ENCODE data around the gene JAM2. TPM values are rescaled to one million over a fixed set of nuclear protein-coding genes. Genes with fewer than 3 reads are reported as not detected.
"Not testable (repeated sequence)": the region's sequence is repeated elsewhere in the genome, so short reads cannot be mapped to it uniquely, and the experiment has no call there.

JAM2 gene
- polyA plus RNA-seq, 4 donors: 0.27 to 13.3 (median 6.3) TPM; not detected in 1

DNA sequence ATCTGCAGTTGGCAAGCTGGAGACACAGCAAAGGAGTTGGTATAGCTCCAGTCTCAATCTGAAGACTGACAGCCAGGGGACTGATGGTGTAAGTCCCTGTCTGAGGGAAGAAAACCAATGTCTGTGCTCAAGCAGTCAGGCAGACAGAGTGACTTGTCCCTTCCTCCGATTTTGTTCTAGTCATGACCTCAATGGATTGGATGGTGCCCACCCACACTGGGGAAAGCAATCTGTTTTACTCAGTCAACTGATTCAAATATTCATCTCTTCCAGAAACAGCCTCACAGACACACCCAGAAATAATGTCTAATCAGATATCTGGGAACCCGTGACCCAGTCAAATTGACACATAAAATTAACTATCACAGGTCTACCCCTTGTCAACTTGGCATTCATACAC is 19.9 kb upstream of the JAM2 start:
- Histone ChIP-seq H3K27me3 (ENCODE audit: control insufficient read depth in 3 of 3, insufficient read depth in 3 of 3, low read length in 3 of 3) (peaks cover 0 to 2% (median 0%) of the 10 kb centered on the region in 3 donors), H3K4me3 (ENCODE audit: low read depth in 1 of 3, low read length in 3 of 3) (no peak overlapping the region), H3K27ac (ENCODE audit: low read depth in 1 of 3, low read length in 2 of 3) (no peak overlapping the region), H3K9me3 (ENCODE audit: control insufficient read depth in 2 of 2, insufficient read depth in 1 of 2, low read depth in 1 of 2, low read length in 1 of 2) (no peaks in the 10 kb centered on the region), H3K4me1 (ENCODE audit: control insufficient read depth in 3 of 3, insufficient read depth in 2 of 3, low read depth in 1 of 3, low read length in 2 of 3) (no peaks in the 10 kb centered on the region), H3K36me3 (ENCODE audit: control insufficient read depth in 3 of 3, insufficient read depth in 2 of 3, low read depth in 1 of 3, low read length in 3 of 3) (no peaks in the 10 kb centered on the region)
- DNase-seq (no peak), FAIRE-seq (no peak)
- WGBS, 3 donors: 48 to 79% (median 55%) methylated on average over 2 of the region's 2 CpGs

DNA sequence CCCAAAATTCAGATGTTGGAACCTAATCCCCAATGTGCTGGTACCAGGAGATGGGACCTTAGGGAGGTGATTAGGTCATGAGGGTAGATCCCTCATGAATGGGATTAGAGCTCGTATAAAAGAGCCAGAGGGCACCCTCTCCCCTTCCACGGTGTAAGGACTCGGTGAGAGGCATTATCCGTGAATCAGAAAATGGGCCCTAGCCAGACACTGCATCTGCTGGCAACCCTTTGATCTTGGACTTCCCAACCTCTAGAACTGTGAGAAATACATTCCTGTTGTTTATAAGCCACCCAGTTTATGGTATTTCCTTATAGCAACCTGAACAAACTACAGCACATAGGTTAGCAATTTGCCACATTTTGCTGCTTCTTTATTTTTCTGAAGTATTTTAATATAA is 14.5 kb upstream of the JAM2 start:
- FAIRE-seq (no peak), DNase-seq (no peak)
- Histone ChIP-seq H3K4me1 (ENCODE audit: control insufficient read depth in 3 of 3, insufficient read depth in 2 of 3, low read depth in 1 of 3, low read length in 2 of 3) (no peaks in the 10 kb centered on the region), H3K4me3 (ENCODE audit: low read depth in 1 of 3, low read length in 3 of 3) (no peak overlapping the region), H3K9me3 (ENCODE audit: control insufficient read depth in 2 of 2, insufficient read depth in 1 of 2, low read depth in 1 of 2, low read length in 1 of 2) (no peaks in the 10 kb centered on the region), H3K27me3 (ENCODE audit: control insufficient read depth in 3 of 3, insufficient read depth in 3 of 3, low read length in 3 of 3) (no peaks in the 10 kb centered on the region), H3K36me3 (ENCODE audit: control insufficient read depth in 3 of 3, insufficient read depth in 2 of 3, low read depth in 1 of 3, low read length in 3 of 3) (no peaks in the 10 kb centered on the region), H3K27ac (ENCODE audit: low read depth in 1 of 3, low read length in 2 of 3) (no peak overlapping the region)
- 72 to 88% (median 87%) methylated on average over 4 of the region's 4 CpGs for WGBS, 3 donors

DNA sequence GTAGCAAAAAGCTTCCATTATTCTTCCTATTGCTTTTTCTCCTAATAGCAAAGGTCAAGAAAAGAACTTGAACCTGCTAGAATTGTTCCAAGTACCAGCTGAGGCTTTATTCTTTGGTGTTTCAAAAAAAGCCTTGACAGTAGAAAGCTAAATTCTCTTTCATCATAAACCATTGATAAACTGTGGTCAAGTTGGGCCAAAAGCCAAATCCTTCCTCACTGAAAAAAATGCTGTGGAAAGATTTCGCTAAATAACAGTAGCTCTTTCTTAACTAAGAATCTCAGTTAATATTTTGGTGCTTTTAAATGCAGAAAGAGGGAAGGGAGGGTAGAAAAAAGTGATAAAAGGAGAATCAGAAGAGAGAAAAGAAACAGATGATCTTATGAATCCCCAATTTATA is 14.0 kb upstream of the JAM2 start:
- H3K4me1 ChIP-seq (ENCODE audit: control insufficient read depth in 3 of 3, insufficient read depth in 2 of 3, low read depth in 1 of 3, low read length in 2 of 3): no peaks in the 10 kb centered on the region
- WGBS, 3 donors: 68 to 93% (median 82%) methylated on average over 1 of the region's 1 CpG
- no peak overlapping the region for H3K27ac ChIP-seq (ENCODE audit: low read depth in 1 of 3, low read length in 2 of 3)
- H3K27me3 ChIP-seq (ENCODE audit: control insufficient read depth in 3 of 3, insufficient read depth in 3 of 3, low read length in 3 of 3): no peaks in the 10 kb centered on the region
- H3K9me3 ChIP-seq (ENCODE audit: control insufficient read depth in 2 of 2, insufficient read depth in 1 of 2, low read depth in 1 of 2, low read length in 1 of 2): no peaks in the 10 kb centered on the region
- FAIRE-seq (no peak), DNase-seq (no peak)
- H3K4me3 ChIP-seq (ENCODE audit: low read depth in 1 of 3, low read length in 3 of 3): no peak overlapping the region
- H3K36me3 ChIP-seq (ENCODE audit: control insufficient read depth in 3 of 3, insufficient read depth in 2 of 3, low read depth in 1 of 3, low read length in 3 of 3): no peaks in the 10 kb centered on the region

DNA sequence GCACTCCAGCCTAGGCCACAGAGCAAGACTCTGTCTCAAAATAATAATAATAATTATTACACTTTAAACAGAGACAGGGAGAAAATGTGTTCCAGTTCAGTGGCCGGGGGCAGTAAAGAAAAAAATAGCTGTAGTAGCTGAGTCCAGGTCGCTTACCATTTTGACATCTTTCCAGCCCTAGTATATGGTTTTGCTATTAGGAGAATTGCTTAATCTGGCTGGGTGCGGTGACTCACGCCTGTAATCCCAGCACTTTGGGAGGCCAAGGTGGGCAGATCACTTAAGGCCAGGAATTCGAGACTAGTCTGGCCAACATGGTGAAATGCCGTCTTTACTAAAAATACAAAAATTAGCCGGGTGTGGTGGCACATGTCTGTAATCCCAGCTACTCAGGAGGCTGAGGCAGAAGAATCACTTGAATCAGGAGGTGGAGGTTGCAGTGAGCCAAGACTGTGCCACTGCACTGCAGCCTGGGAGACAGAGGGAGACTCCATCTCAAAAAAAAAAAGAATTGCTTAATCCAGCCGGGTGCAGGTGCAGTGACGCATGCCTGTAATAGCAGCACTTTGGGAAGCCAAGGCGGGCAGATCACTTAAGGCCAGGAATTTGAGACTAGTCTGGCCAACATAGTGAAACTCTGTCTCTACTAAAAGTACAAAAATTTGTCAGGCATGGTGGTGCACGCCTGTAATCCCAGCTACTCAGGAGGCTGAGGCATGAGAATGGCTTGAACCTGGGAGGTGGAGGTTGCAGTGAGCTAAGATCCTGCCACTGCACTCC is 13.1 kb upstream of the JAM2 start:
- not testable (repeated sequence) for H3K4me1 ChIP-seq (ENCODE audit: control insufficient read depth in 3 of 3, insufficient read depth in 2 of 3, low read depth in 1 of 3, low read length in 2 of 3); H3K36me3 ChIP-seq (ENCODE audit: control insufficient read depth in 3 of 3, insufficient read depth in 2 of 3, low read depth in 1 of 3, low read length in 3 of 3); H3K9me3 ChIP-seq (ENCODE audit: control insufficient read depth in 2 of 2, insufficient read depth in 1 of 2, low read depth in 1 of 2, low read length in 1 of 2); FAIRE-seq; H3K4me3 ChIP-seq (ENCODE audit: low read depth in 1 of 3, low read length in 3 of 3); H3K27ac ChIP-seq (ENCODE audit: low read depth in 1 of 3, low read length in 2 of 3); H3K27me3 ChIP-seq (ENCODE audit: control insufficient read depth in 3 of 3, insufficient read depth in 3 of 3, low read length in 3 of 3); DNase-seq
- WGBS, 3 donors: 89 to 93% (median 92%) methylated on average over 11 of the region's 11 CpGs

DNA sequence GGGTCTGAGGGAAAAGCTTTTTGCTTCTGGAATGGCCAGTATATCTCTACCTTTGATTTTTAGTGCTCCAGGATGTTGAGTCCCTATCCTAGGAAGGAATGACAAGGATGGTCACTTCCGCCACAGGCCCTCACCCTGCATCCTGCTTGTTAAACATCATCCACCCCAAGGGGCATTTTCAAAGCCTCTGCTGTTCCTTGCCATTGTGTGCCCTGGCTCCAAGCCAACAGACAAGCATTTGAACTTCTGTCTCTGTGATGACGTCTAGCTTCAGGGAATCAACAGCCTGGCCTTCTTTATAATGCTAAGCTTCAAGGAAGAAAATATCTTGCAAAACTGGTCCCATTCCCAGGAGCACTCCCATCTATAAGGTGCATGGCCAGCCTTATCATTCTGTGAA is 12.3 kb upstream of the JAM2 start:
- 49 to 59% (median 53%) methylated on average over 2 of the region's 2 CpGs for WGBS, 3 donors
- DNase-seq: peak; percentile 6 to 8
- Histone ChIP-seq H3K9me3 (ENCODE audit: control insufficient read depth in 2 of 2, insufficient read depth in 1 of 2, low read depth in 1 of 2, low read length in 1 of 2) (no peaks in the 10 kb centered on the region), H3K4me3 (ENCODE audit: low read depth in 1 of 3, low read length in 3 of 3) (no peak overlapping the region), H3K27ac (ENCODE audit: low read depth in 1 of 3, low read length in 2 of 3) (no peak overlapping the region), H3K4me1 (ENCODE audit: control insufficient read depth in 3 of 3, insufficient read depth in 2 of 3, low read depth in 1 of 3, low read length in 2 of 3) (no peaks in the 10 kb centered on the region), H3K36me3 (ENCODE audit: control insufficient read depth in 3 of 3, insufficient read depth in 2 of 3, low read depth in 1 of 3, low read length in 3 of 3) (no peaks in the 10 kb centered on the region), H3K27me3 (ENCODE audit: control insufficient read depth in 3 of 3, insufficient read depth in 3 of 3, low read length in 3 of 3) (no peaks in the 10 kb centered on the region)
- FAIRE-seq: no peak

GRCh38 chr21:25632296-25632695 is 6.8 kb upstream of the JAM2 start:
- Histone ChIP-seq H3K9me3 (ENCODE audit: control insufficient read depth in 2 of 2, insufficient read depth in 1 of 2, low read depth in 1 of 2, low read length in 1 of 2) (no peaks in the 10 kb centered on the region), H3K27me3 (ENCODE audit: control insufficient read depth in 3 of 3, insufficient read depth in 3 of 3, low read length in 3 of 3) (no peaks in the 10 kb centered on the region), H3K36me3 (ENCODE audit: control insufficient read depth in 3 of 3, insufficient read depth in 2 of 3, low read depth in 1 of 3, low read length in 3 of 3) (no peaks in the 10 kb centered on the region), H3K4me3 (ENCODE audit: low read depth in 1 of 3, low read length in 3 of 3) (no peak overlapping the region), H3K4me1 (ENCODE audit: control insufficient read depth in 3 of 3, insufficient read depth in 2 of 3, low read depth in 1 of 3, low read length in 2 of 3) (no peaks in the 10 kb centered on the region), H3K27ac (ENCODE audit: low read depth in 1 of 3, low read length in 2 of 3) (no peak overlapping the region)
- 87 to 97% (median 96%) methylated on average over 2 of the region's 2 CpGs for WGBS, 3 donors
- DNase-seq (no peak), FAIRE-seq (no peak)

DNA sequence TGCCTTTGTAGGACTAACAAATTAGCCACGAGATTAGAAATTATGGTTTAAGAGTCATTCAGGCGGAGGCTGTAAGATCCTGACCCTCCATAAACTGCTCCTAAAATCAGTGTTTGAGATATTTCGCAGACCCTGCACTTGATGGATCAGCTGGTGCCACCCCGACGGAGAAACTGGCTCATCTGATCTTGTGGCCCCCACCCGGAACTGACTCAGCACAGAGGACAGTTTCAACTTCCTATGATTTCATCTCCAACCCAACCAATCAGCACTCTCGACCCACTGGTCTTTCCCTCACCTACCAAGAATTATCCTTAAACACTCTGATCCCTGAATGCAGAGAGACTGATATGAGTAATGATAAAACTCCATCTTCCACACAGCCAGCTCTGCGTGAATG is 3.7 kb upstream of the JAM2 start:
- Histone ChIP-seq H3K27me3 (ENCODE audit: control insufficient read depth in 3 of 3, insufficient read depth in 3 of 3, low read length in 3 of 3) (peaks cover 0 to 22% (median 3%) of the 10 kb centered on the region in 3 donors), H3K36me3 (ENCODE audit: control insufficient read depth in 3 of 3, insufficient read depth in 2 of 3, low read depth in 1 of 3, low read length in 3 of 3) (no peaks in the 10 kb centered on the region), H3K27ac (ENCODE audit: low read depth in 1 of 3, low read length in 2 of 3) (no peak overlapping the region), H3K4me1 (ENCODE audit: control insufficient read depth in 3 of 3, insufficient read depth in 2 of 3, low read depth in 1 of 3, low read length in 2 of 3) (no peaks in the 10 kb centered on the region), H3K4me3 (ENCODE audit: low read depth in 1 of 3, low read length in 3 of 3) (no peak overlapping the region), H3K9me3 (ENCODE audit: control insufficient read depth in 2 of 2, insufficient read depth in 1 of 2, low read depth in 1 of 2, low read length in 1 of 2) (no peaks in the 10 kb centered on the region)
- 68 to 73% (median 69%) methylated on average over 8 of the region's 8 CpGs for WGBS, 3 donors
- DNase-seq (no peak), FAIRE-seq (no peak)

GRCh38 chr21:25636727-25637126 is 2.3 kb upstream of the JAM2 start:
- no peaks in the 10 kb centered on the region for H3K4me1 ChIP-seq (ENCODE audit: control insufficient read depth in 3 of 3, insufficient read depth in 2 of 3, low read depth in 1 of 3, low read length in 2 of 3)
- H3K27me3 ChIP-seq (ENCODE audit: control insufficient read depth in 3 of 3, insufficient read depth in 3 of 3, low read length in 3 of 3): peaks cover 0 to 28% (median 3%) of the 10 kb centered on the region in 3 donors
- DNase-seq (no peak), FAIRE-seq (no peak)
- WGBS, 3 donors: 69 to 81% (median 74%) methylated on average over 2 of the region's 2 CpGs
- H3K36me3 ChIP-seq (ENCODE audit: control insufficient read depth in 3 of 3, insufficient read depth in 2 of 3, low read depth in 1 of 3, low read length in 3 of 3): no peaks in the 10 kb centered on the region
- H3K27ac ChIP-seq (ENCODE audit: low read depth in 1 of 3, low read length in 2 of 3): no peak overlapping the region
- no peaks in the 10 kb centered on the region for H3K9me3 ChIP-seq (ENCODE audit: control insufficient read depth in 2 of 2, insufficient read depth in 1 of 2, low read depth in 1 of 2, low read length in 1 of 2)
- H3K4me3 ChIP-seq (ENCODE audit: low read depth in 1 of 3, low read length in 3 of 3): no peak overlapping the region
